ENCODE measurements around the gene CALCB. TPM values are rescaled to one million over a fixed set of nuclear protein-coding genes. Genes with fewer than 3 reads are reported as not detected.
"Not testable (repeated sequence)": the region's sequence is repeated elsewhere in the genome, so short reads cannot be mapped to it uniquely, and the experiment has no call there.

Gene CALCB, protein sequence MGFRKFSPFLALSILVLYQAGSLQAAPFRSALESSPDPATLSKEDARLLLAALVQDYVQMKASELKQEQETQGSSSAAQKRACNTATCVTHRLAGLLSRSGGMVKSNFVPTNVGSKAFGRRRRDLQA
- 0.49 and 0.52 TPM in 2 replicates for total RNA-seq

DNA sequence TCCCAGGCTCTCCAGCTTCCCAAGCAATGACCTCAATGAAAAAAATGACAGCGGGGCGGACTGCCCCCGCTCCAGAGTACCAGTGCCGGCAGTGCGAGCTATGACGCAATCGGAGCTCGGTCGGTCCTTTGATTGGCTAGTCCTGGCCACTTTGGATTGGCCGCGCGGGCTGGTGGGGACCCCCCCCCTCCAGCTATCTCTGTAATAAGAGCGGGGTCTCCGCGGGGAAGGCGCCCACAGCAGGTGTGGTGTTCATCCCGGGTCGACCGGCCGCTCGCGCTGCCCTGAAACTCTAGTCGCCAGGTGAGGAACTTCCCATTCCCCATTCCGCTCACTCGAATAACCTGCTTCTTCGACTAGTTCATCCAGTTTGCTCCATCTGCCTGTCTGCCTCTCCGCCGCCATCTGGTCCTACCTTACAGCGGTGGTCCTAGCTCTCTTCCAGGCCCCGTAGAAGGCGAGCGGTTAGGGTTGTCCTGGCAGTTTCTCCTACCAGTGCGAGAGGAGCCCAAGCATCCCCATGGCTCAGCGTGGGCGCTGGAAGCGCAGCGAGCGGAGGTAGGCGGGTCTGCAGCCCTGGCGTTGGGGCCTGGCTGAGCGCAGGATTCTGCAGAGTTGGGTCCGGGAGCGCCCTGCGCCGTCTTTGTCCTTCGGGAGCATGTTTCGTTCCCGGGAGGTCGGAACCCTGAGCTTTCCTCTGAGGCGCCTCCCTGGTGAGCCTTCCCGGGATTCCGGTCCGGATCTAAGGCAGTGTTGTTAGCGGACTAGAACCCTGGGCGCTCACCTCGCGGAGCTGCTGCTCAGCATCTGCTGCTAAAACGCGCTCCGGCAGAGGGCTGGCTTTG is at the start of gene CALCB:
Gene CALCB (plus strand): TSS at position 233 of the 845 bp plus-strand sequence. CDS start 1,126 bp downstream, outside the sequence.
- intact Hi-C loops (cut with micrococcal nuclease): loop anchor here (1.0 to 10.0 kb wide), 6 partner anchors 35 to 539 kb away; no protein-coding TSS in a partner anchor
- Mint-ChIP-seq H3K27me3 (ENCODE audit: insufficient read depth) (peaks cover 13% of the 10 kb centered on the region), H3K27ac (peak within 1 kb of the TSS; percentile 6), H3K4me1 (ENCODE audit: low read depth) (peaks cover 17% of the 10 kb centered on the region), H3K36me3 (ENCODE audit: low read depth) (no peaks in the 10 kb centered on the region), H3K9me3 (peaks cover 10% of the 10 kb centered on the region), H3K4me3 (peak within 1 kb of the TSS; percentile 77)
- DNase-seq (ENCODE audit: low spot score): no peak

DNA sequence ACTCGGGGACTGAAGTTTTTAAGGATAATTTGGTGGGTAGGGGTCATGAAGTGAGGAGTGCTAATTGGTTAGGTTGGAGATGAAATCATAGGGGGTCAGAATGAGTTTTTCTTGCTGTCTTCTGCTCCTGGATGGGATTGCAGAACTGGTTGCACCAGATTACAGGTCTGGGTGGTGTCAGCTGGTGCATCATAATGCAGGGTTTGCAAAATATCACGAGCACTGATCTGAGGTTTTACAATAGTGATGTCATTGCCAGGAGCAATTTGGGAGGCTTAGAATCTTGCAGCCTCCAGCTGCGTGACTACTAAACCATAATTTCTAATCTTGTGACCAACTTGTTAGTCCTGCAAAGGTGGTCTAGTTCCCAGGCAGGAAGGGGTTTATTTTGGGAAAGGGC is 46.4 kb upstream of the CALCB start:
- no peak overlapping the region for H3K27ac Mint-ChIP-seq
- intact Hi-C loops (cut with micrococcal nuclease): no loop called here
- H3K4me3 Mint-ChIP-seq: no peak overlapping the region
- no peaks in the 10 kb centered on the region for H3K36me3 Mint-ChIP-seq (ENCODE audit: low read depth)
- no peaks in the 10 kb centered on the region for H3K4me1 Mint-ChIP-seq (ENCODE audit: low read depth)
- peaks cover 8% of the 10 kb centered on the region for H3K27me3 Mint-ChIP-seq (ENCODE audit: insufficient read depth)
- no peaks in the 10 kb centered on the region for H3K9me3 Mint-ChIP-seq
- DNase-seq (ENCODE audit: low spot score): no peak

DNA sequence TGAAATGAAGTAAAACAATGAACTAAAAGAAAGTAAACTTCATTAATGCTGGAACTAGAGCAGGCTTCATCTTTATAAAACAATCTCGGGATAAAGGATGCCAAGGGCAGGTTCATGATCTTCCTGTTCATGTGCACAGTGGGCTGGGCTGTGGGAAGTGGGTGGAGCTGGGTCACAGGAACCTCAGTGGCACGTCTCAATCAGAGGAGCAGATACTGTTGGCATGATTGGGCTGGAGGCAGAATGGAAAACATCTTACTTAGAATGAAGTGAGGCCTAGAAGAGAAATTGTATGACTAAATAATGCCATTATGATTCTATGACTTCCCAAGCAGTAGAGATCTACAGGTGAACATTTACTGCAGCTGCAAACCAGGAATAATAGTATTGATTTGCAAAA is 45.4 kb upstream of the CALCB start:
- intact Hi-C loops (cut with micrococcal nuclease): no loop called here
- no peak for DNase-seq (ENCODE audit: low spot score)
- Mint-ChIP-seq H3K27ac (no peak overlapping the region), H3K4me1 (ENCODE audit: low read depth) (no peaks in the 10 kb centered on the region), H3K36me3 (ENCODE audit: low read depth) (no peaks in the 10 kb centered on the region), H3K9me3 (no peaks in the 10 kb centered on the region), H3K27me3 (ENCODE audit: insufficient read depth) (peaks cover 11% of the 10 kb centered on the region), H3K4me3 (no peak overlapping the region)

DNA sequence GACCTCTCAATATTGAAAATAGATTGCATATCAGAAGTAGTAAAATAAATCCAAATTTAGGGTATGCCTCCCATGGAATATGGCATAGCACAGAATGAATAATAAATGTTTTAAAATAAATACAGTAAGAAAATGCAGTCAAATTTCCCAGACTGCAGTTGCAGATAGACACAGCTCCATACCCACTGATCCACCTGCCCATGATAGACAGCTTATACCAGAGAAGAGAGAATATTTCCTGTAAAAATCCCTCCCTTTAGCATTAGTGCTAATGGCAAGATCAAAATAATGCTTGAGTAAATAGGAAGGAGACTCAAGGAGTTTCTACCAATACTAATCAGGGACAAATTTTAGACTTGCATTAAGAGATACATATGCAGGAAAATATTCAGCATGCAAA is 45.0 kb upstream of the CALCB start:
- no peak overlapping the region for H3K4me3 Mint-ChIP-seq
- peaks cover 11% of the 10 kb centered on the region for H3K27me3 Mint-ChIP-seq (ENCODE audit: insufficient read depth)
- DNase-seq (ENCODE audit: low spot score): no peak
- no peaks in the 10 kb centered on the region for H3K4me1 Mint-ChIP-seq (ENCODE audit: low read depth)
- no peaks in the 10 kb centered on the region for H3K36me3 Mint-ChIP-seq (ENCODE audit: low read depth)
- H3K9me3 Mint-ChIP-seq: no peaks in the 10 kb centered on the region
- intact Hi-C loops (cut with micrococcal nuclease): no loop called here
- no peak overlapping the region for H3K27ac Mint-ChIP-seq

DNA sequence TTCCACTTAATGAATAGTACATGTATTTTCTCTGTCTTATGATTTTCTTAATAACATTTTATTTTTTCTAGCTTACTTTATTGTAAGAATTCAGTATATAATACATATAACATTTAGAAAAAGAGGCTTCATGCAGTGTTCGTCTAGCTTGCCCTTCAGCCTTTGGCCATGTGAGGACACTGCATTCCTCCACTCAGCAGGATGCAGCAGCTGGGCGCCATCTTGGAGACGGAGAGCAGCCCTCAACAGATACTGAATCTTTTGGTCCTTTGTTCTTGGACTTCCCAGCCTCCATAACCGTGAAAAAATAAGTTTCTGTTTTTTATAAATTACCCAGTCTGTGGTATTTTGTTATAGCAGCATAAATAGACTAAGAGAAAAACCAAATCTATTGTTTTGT is 41.4 kb upstream of the CALCB start:
- H3K27me3 Mint-ChIP-seq (ENCODE audit: insufficient read depth); H3K27ac Mint-ChIP-seq; H3K36me3 Mint-ChIP-seq (ENCODE audit: low read depth); DNase-seq (ENCODE audit: low spot score); intact Hi-C loops (cut with micrococcal nuclease); H3K9me3 Mint-ChIP-seq; H3K4me1 Mint-ChIP-seq (ENCODE audit: low read depth); H3K4me3 Mint-ChIP-seq: not testable (repeated sequence)

DNA sequence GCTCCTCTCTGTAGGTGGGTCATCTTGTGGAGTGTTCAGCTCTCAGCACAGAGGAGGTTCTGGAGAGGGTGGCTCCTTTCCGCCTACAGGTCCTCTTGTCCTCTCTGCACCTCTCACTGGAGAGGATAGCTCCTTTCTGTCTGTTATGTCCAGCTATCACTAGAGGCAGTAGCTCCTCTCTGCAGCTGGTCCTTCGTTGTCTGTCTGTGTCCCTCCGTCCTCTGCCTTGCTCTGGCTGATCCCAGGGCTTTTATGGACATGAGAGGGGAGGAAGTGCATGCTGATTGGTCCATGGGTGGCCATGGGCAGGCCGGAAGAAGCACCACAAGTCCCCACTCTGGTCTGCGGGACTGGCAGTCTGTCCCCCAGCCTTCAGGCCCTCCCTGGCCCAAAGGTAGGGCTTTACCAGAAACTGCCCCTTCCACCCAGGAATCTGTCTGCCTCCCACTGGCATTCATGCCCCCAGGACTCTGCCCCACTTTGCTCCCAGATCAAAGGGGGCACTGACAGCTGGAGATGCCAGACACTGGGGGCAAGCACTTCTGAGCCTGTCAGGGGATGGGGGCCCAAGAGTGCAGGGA is 38.6 kb upstream of the CALCB start:
- no peaks in the 10 kb centered on the region for H3K4me1 Mint-ChIP-seq (ENCODE audit: low read depth)
- intact Hi-C loops (cut with micrococcal nuclease): no loop called here
- H3K27ac Mint-ChIP-seq: no peak overlapping the region
- DNase-seq (ENCODE audit: low spot score): no peak
- peaks cover 10% of the 10 kb centered on the region for H3K27me3 Mint-ChIP-seq (ENCODE audit: insufficient read depth)
- H3K9me3 Mint-ChIP-seq: no peaks in the 10 kb centered on the region
- H3K4me3 Mint-ChIP-seq: no peak overlapping the region
- H3K36me3 Mint-ChIP-seq (ENCODE audit: low read depth): no peaks in the 10 kb centered on the region

DNA sequence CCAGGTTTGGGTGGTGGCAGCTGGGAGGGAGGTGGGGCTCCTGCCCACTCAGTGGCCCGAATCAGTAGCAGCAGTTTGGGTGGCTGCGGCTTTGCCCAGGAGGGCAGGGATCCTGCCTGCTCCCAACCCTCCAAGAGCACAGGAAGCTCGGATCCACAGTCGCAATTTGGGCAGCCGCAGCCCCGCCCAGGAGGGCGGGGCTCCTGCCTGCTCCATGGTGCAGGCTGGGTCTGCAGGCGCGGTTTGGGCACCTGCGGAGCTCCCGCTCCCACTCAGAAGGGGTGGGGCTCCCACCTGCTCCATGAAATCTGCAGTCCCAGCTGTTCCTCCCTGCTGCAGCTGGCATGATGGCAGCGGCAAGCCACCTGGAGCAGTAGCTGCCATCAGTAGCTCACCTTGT is 38.1 kb upstream of the CALCB start:
- no peak overlapping the region for H3K4me3 Mint-ChIP-seq
- H3K4me1 Mint-ChIP-seq (ENCODE audit: low read depth): no peaks in the 10 kb centered on the region
- DNase-seq (ENCODE audit: low spot score): no peak
- no peaks in the 10 kb centered on the region for H3K9me3 Mint-ChIP-seq
- H3K36me3 Mint-ChIP-seq (ENCODE audit: low read depth): no peaks in the 10 kb centered on the region
- H3K27me3 Mint-ChIP-seq (ENCODE audit: insufficient read depth): peaks cover 10% of the 10 kb centered on the region
- no peak overlapping the region for H3K27ac Mint-ChIP-seq
- intact Hi-C loops (cut with micrococcal nuclease): no loop called here

DNA sequence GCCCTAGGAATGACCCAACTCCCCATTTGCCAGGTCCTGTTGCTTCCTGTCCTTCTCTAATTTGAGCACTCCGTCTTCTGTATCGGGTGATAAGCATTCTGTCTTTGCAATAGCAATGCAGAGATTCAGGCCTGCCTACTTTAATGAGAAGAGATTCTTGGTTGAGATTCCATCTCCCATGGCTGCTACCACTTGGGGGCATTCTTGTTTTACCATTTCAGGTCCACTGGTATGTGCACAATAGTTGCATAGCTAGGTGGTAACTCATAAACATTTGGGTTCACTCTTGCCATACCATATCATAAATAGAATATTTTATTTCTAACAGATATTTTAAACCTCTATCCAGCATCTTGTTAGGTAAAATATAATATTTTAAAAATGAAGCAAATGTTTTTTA is 34.4 kb upstream of the CALCB start:
- H3K27ac Mint-ChIP-seq: no peak overlapping the region
- H3K4me3 Mint-ChIP-seq: no peak overlapping the region
- no peak for DNase-seq (ENCODE audit: low spot score)
- H3K27me3 Mint-ChIP-seq (ENCODE audit: insufficient read depth): peaks cover 16% of the 10 kb centered on the region
- H3K36me3 Mint-ChIP-seq (ENCODE audit: low read depth): no peaks in the 10 kb centered on the region
- H3K4me1 Mint-ChIP-seq (ENCODE audit: low read depth): no peaks in the 10 kb centered on the region
- no peaks in the 10 kb centered on the region for H3K9me3 Mint-ChIP-seq
- intact Hi-C loops (cut with micrococcal nuclease): loop anchor here (2.0 kb wide), 1 partner anchor 36 kb away; no protein-coding TSS in a partner anchor

DNA sequence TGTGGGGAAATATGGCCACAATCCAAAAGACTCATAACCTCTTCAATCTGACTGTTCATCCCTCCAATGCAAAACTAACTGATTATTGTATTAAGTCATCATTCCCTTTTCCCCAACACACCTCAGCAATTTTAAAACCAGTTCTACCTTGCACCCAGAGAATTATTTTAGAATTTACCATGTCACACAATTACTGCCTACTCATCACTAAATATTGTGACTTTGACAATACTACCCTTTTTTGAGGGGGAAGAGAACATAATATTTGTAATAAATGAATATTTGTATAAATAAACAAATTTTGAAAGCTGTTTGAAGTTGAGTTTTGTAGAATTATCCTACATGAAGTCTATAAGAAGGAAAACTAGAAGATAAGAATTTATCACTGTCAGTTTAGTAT is 28.2 kb upstream of the CALCB start:
- no peaks in the 10 kb centered on the region for H3K9me3 Mint-ChIP-seq
- H3K27ac Mint-ChIP-seq: no peak overlapping the region
- peaks cover 21% of the 10 kb centered on the region for H3K27me3 Mint-ChIP-seq (ENCODE audit: insufficient read depth)
- H3K36me3 Mint-ChIP-seq (ENCODE audit: low read depth): no peaks in the 10 kb centered on the region
- no peaks in the 10 kb centered on the region for H3K4me1 Mint-ChIP-seq (ENCODE audit: low read depth)
- no peak for DNase-seq (ENCODE audit: low spot score)
- intact Hi-C loops (cut with micrococcal nuclease): no loop called here
- no peak overlapping the region for H3K4me3 Mint-ChIP-seq

DNA sequence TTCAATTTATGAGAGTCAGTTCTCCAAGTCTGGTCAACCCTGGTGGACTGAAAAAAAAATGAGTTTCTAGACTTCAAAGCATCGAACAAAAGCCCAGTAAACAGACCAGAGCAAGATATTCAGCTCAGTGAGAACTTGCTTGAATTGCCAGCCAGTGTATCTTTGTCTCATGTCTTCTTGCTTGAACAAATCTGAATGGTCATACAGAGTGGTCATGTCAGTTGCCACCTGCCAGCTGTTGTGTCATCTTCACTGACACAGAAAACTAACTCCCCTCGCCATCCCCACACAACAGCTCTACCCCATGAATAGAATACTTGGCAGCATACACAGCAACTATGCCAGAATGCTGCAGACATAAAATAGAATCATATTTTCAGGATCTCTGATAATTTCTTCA is 27.5 kb upstream of the CALCB start:
- Mint-ChIP-seq H3K27me3 (ENCODE audit: insufficient read depth) (peaks cover 21% of the 10 kb centered on the region), H3K4me1 (ENCODE audit: low read depth) (no peaks in the 10 kb centered on the region), H3K27ac (no peak overlapping the region), H3K4me3 (no peak overlapping the region), H3K9me3 (no peaks in the 10 kb centered on the region), H3K36me3 (ENCODE audit: low read depth) (no peaks in the 10 kb centered on the region)
- intact Hi-C loops (cut with micrococcal nuclease): no loop called here
- no peak for DNase-seq (ENCODE audit: low spot score)

DNA sequence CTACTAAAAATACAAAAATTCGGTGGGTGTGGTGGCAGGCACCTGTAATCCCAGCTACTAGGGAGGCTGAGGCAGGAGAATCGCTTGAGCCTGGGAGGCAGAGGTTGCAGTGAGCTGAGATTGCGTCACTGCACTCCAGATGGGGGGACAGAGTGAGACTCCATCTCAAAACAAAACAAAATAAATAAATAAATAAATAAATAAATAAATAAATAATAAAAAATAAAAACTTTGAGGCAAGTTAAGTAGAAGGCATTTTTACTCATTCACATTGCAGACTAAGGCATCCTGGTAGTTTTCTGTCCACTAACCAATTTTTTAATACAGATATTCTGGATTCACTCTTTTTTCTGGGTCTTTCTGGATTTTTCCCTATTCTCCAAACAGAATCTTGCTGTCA is 26.7 kb upstream of the CALCB start:
- H3K27me3 Mint-ChIP-seq (ENCODE audit: insufficient read depth): peaks cover 21% of the 10 kb centered on the region
- H3K9me3 Mint-ChIP-seq; H3K4me3 Mint-ChIP-seq; H3K27ac Mint-ChIP-seq; H3K4me1 Mint-ChIP-seq (ENCODE audit: low read depth); H3K36me3 Mint-ChIP-seq (ENCODE audit: low read depth); DNase-seq (ENCODE audit: low spot score); intact Hi-C loops (cut with micrococcal nuclease): not testable (repeated sequence)

DNA sequence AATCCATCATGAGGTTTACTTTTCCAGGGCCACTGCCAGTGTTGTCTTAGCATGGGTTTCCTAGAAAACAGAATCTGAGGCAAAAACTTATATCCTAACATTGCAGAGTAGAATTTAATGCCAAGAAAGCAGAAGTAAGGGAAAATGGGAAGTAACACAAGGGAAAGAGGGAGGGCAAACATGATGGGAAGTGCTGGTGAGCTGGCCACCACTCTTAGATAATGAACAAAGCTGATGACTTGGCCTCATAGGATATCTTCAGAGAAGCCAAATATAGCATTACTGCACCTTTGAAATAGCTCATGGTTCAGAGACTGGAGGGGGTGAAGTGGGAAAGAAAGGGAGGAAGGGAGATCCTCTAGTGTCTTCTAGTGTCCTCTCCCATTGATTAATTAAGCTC is 24.8 kb upstream of the CALCB start:
- no peaks in the 10 kb centered on the region for H3K36me3 Mint-ChIP-seq (ENCODE audit: low read depth)
- no peak overlapping the region for H3K4me3 Mint-ChIP-seq
- intact Hi-C loops (cut with micrococcal nuclease): no loop called here
- no peak overlapping the region for H3K27ac Mint-ChIP-seq
- peaks cover 10% of the 10 kb centered on the region for H3K27me3 Mint-ChIP-seq (ENCODE audit: insufficient read depth)
- no peaks in the 10 kb centered on the region for H3K9me3 Mint-ChIP-seq
- H3K4me1 Mint-ChIP-seq (ENCODE audit: low read depth): peaks cover 7% of the 10 kb centered on the region
- no peak for DNase-seq (ENCODE audit: low spot score)

DNA sequence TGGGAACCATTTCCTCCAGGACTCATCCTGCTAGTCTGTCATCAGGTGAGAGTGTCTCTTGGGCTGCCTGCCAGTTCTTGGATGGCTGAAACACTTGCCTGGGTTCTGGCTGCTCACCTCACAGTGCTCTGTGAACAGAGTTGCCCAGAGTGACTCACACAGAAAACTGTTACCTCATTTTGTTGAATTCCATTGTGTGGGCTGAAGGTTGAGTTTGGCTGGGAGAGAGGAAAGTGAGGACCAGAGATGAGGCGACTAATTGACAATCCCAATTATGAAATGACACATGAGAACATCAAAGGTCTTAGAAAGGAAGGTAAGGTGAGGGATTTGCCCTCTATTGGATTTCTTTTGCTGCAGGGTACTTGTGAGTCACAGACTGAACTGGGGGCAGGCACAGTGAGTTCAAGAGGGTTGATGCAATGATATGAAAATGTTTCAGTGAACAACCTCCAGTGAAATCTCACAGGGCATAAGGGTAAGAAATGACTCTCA is 20.2 kb upstream of the CALCB start:
- intact Hi-C loops (cut with micrococcal nuclease): no loop called here
- Mint-ChIP-seq H3K36me3 (ENCODE audit: low read depth) (no peaks in the 10 kb centered on the region), H3K27me3 (ENCODE audit: insufficient read depth) (peaks cover 5% of the 10 kb centered on the region), H3K4me1 (ENCODE audit: low read depth) (peaks cover 7% of the 10 kb centered on the region), H3K27ac (no peak overlapping the region), H3K4me3 (no peak overlapping the region), H3K9me3 (no peaks in the 10 kb centered on the region)
- DNase-seq (ENCODE audit: low spot score): no peak
